ENCODE results near the gene COX8A.
A peak's percentile ranks its signal among the peaks of the same experiment; 100 is the strongest.
"Not testable (repeated sequence)": the region's sequence is repeated elsewhere in the genome, so short reads cannot be mapped to it uniquely, and the experiment has no call there.

COX8A gene

DNA sequence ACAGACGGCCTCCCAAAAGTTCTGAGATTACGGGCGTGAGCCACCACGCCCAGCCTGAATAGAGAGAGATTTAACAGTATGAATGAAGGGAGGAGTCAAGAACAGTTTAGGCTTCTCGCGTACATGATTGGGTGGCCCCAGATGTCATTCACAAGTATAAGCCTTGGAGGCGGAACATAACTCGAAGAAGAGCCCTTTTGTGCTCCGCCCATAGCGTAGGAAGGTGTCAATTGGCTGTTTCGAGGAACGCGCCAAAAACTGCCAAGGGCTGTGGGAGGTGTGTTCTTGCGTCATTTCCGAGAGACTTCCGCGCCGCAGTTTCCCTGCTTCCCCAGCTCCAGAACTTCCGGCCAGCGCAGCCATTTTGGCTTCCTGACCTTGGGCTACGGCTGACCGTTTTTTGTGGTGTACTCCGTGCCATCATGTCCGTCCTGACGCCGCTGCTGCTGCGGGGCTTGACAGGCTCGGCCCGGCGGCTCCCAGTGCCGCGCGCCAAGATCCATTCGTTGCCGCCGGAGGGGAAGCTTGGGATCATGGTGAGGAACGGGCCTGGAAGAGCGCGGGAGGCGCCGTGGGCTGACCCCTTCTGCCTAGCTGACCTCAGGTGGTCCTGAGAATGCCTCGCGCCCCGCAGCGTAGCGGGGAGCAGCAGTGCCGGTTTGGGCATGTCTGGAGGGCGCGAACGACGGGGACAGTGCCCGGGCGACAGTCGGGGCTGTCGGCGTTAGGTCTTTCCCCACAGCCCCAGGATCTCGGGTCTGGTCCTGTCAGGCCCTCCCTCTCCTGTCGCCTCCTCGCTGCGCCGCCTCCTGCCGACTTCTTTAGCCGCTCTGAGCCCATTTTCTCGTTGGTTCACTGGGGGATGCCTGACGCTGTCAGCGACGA, at the start of gene COX8A:
Gene COX8A, plus strand, starts transcription at position 362 of the 885 bp plus-strand sequence. Its CDS starts 61 bp downstream, at position 423.
- peak; percentile 91 for DNase-seq (ENCODE audit: low spot score)

- DNase-seq (ENCODE audit: low spot score): no peak
Measured at GRCh38 chr11:63929616-63930015, 44.8 kb upstream of the COX8A start.

DNA sequence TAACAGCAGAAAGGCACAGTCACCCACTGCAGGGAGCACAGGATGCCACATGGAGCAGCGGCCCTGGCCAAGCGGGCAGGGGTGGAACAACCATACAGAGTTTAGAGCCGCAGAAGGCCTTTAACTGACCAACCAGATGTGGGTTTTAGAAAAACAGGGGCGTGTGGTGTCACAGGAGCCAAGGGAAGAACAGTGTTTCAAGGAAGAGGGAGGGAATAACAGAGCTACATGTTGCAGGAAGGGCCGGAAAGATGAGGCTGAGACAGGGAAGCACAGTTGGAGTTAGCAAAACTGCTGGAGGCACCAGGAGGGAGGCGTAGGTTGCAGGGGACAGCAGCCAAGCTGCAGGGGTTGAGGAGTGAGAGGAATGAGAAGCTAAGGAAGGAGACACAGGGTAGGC, 43.4 kb upstream of the COX8A start:
- no peak for DNase-seq (ENCODE audit: low spot score)

GRCh38 chr11:63931876-63932275, 42.5 kb upstream of the COX8A start:
- no peak for DNase-seq (ENCODE audit: low spot score)

GRCh38 chr11:63933459-63933858, 41.0 kb upstream of the COX8A start:
- DNase-seq (ENCODE audit: low spot score): no peak

DNA sequence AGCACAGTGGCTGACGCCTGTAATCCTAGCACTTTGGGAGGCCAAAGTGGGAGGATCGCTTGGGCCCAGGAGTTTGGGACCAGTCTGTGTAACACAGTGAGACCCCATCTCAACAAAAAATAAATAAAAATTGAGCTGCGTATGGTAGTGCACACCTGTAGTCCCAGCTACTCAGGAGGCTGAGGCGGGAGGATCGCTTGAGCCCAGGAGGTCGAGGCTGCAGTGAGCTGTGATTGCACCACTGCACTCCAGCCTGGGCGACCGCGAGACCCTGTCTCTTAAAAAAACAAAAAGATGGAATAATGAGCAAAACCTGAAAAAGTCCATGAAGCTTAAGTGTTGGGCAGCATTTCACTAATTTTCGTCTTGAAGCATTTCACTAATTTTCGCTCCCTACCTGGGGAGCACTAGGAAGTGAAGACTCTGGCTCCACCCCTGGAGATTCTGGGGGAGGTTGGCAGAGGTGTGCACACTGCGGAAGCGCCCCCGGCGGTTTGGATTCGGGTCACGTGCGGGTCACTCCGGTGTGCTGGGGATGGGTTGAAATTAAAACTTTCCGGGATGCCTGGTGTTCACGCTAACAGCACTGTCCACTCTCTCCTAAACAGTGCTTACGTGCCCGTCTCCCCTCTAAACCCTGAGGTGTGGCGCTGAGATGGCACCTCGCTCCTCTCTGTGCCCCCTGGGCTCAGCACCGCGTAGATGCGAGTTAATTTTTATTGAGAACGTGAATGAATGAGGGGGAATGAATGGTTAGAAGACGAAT, 36.5 kb upstream of the COX8A start:
- DNase-seq (ENCODE audit: low spot score): peak; percentile 52

DNA sequence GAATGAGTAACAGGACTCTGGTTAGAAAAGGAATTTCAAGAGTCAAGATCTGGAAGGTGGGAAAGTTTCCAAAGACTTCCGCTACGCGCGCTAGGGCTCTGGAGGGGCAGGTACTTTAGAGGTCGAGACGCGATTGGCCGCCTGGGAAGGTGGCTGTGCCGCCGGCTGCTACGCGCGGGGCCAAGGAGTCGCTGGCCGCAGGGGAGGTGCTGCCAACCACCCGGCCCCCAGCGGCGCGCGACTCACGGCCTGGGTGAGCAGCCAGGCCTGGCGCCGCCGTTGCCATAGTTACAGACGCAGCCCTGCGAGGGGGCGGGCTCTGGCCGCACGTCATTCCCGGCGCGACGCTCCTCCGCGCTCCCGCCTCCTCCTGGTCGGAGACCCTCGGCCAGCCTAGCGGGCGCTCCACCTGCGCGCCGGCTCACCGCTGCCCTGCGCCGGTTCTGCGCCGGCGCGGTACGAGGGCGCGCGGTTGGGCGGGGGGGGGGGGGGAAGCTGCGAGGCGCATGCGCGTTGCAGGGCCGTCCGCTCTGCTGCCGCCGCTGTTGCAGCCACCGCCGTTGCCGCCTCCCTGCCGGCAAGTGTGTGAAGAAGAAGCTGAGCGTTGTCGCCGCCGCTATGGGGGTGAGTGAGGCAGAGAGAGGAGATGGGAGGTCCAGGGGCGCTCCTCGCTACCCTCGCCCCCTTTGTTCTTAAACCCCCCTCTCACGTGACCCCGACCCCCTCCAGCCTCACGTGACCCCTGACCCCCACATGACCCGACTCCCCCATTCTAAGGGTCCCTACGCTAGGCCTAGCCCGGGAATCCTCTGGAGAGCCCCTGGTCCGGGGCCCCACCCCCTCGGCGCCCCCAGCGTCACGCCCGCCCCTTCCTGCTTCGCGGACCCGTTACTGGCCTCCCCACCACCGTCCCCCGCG, 35.7 kb upstream of the COX8A start, which contains the start of gene NAA40:
Gene NAA40, plus strand, starts transcription at position 524 of the 918 bp plus-strand sequence. Its CDS starts 95 bp downstream, at position 619.
- peak; percentile 92 for DNase-seq (ENCODE audit: low spot score)

- peak; percentile 37 for DNase-seq (ENCODE audit: low spot score)
Measured at GRCh38 chr11:63939397-63939891, 35.0 kb upstream of the COX8A start.

DNA sequence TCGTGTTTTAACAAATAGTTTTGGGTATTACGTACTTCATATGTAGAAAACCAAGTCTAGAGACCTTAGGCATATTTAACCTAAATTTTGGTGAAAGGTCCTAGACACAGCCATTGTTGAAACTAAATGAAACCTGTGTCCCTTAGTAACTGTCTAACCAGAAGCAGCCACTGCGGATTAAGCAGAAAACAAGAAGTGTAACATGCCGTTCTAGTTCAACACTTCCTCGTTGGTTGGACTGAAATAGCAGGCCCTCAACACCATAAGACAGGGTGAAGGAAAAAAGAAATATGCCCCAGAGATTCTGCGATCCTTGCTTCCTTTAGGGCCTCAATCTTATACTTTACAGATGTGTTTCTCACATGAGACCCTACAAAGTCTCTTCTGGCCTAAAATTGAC, 33.6 kb upstream of the COX8A start:
- no peak for DNase-seq (ENCODE audit: low spot score)

DNA sequence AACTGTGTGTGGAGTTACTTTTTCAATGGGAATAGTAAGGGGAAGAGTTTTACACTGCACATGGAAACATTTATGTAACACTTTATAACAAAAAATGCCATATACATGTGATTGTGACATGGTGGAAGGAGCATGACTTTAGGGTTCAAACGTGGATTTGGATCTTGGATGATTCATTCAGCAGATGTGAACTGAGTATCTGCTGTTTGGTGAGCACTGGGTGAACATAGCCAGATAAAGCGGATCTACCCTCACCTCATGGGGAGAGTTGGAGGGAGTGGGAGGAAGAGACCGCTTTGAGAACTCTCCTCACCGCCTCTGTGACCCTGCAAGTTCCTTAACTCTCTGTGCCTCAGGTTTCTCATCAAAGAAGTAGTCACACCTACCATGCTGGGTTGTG, 32.5 kb upstream of the COX8A start:
- no peak for DNase-seq (ENCODE audit: low spot score)

GRCh38 chr11:63942803-63943202, 31.6 kb upstream of the COX8A start:
- DNase-seq (ENCODE audit: low spot score): no peak

- peak; percentile 55 for DNase-seq (ENCODE audit: low spot score)
Measured at GRCh38 chr11:63944987-63945386, 29.4 kb upstream of the COX8A start.

DNA sequence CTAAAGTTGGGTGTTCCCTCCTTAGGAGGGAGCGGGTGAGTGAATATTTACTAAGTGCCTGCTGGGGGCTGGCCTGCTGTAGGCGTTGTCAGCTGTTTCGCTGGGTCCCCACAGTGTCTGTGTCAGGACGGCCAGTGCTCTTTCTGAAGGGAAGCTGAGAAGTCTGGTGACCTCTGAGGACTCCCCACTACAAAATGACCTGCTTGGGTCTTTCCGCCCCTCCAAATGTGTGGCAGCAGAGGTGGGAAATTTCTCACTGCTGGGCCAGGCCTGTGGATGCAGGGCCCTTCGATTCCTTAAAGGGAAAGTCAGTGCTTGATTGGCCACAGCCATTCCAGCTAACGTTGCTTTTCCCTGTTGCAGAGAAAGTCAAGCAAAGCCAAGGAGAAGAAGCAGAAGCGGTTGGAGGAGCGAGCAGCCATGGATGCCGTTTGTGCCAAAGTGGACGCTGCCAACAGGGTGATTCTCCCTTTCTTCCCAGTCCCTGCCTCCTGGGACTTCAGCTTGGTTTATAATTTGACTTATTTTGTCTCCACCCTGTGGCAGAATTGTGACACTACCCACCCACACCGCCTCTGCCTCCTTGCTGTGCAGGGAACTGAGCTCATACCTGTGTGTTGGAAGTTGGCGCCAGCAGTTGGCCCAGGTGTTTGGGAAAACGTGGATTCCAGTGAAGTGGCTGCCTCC, 28.8 kb upstream of the COX8A start:
- peak; percentile 78 for DNase-seq (ENCODE audit: low spot score)

- no peak for DNase-seq (ENCODE audit: low spot score)
Measured at GRCh38 chr11:63951779-63952536, 22.5 kb upstream of the COX8A start.

DNA sequence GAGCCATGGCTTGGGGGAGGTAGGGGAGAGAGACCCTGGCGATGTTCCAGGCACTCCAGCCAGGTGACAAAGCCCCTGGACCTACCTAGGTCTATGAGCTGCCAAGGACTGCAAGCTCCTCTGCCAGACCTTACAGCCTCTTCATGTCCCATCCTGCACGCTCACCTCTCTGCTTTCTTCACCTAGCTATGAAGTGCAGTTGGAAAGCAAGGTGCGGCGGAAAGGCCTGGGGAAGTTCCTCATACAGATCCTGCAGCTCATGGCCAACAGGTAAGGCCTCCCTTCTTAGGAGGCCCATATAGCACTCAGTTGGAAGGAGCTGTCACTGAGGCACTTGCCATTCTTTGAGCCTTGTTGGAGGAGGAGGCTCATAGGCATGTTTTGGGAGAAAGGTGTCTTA, 21.9 kb upstream of the COX8A start:
- no peak for DNase-seq (ENCODE audit: low spot score)

DNA sequence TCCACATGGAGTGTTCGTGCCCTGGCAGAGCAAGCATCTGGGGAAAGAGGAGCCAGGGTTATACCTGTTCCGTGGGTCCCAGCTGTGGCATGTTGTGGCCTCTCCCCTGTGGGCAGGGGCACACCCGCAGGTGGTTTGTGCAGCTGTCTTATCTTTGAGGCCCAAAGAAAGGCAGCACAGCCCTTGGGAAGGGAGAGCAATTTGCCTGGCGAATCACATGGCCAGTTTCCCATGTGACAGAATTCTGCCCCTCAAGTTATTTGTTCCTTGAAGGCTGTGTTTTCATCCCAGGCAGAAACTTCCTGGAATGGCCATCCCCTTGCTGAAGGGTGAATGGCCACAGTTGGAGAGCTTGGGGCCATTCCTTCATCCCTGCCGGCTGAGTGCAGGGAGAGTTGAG, 16.4 kb upstream of the COX8A start:
- DNase-seq (ENCODE audit: low spot score): no peak

DNA sequence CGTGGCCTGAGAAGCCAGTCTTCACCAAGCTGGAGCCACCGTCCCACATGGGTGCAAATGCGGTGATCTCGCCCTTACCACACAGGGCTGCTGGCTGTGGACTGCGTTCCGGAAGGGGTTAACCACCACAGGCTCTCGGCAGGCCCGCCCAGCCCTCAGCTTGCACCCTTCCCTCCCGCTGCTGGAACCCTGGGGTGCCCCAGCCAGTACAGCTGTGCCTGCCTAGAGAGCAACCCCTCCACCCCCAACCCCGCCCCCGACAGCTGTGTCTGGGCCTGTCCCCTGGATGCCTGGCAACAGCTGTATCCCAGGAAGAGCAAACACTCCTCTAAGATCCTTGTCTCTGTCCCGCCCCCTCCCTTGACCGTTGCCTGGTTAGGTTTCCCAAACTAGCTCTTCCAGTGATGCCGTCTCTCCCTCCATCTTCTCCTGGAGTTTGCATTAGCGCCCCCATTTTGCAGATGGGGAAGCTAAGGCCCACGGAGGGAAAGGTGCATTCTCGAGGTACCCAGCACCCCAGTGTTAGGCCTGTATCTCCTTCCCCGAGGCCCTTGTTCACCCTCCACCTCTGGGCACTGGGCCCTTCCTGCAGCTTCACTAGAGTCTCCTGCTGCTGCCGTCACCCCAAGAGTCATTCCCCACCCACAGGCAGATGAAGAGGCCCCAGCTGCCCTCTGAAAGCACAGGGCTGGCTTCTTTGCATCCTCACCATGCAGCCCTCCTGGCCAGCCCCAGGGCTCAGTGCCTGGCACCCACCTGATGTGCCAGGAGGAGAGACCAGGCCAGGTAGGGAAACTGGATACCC, 12.6 kb upstream of the COX8A start:
- DNase-seq (ENCODE audit: low spot score): peak; percentile 36

- not testable (repeated sequence) for DNase-seq (ENCODE audit: low spot score)
Measured at GRCh38 chr11:63963895-63964294, 10.5 kb upstream of the COX8A start.

DNA sequence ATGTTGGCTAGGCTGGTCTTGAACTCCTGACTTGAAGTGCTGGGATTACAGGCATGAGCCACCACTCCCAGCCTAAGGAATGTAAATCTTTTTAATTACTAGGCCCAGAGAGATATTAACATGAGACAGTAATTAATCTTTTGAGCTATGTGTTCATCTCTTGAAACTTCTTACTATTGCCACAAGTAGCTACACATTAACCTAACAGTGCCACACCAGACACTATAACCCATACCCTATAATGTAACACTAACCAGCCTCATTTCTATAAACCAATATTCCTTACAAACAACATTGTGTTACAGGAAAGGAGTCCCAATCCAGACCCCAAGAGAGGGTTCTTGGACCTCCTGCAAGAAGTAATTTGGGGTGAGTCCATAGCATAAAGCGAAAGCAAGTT, 8.0 kb upstream of the COX8A start:
- no peak for DNase-seq (ENCODE audit: low spot score)

DNA sequence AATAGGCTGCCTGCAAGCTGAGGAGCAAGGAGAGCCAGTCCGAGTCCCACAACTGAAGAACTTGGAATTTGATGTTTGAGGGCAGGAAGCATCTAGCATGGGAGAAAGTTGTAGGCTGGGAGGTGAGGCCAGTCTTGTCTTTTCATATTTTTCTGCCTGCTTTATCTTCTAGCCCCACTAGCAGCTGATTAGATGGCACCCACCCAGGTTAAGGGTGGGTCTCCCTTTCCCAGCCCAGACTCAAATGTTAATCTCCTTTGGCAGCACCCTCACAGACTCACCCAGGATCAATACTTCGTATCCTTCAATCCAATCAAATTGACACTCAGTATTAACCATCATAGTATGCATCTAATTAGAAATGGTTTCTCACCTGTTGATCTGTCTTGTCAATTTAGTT, 5.0 kb upstream of the COX8A start:
- DNase-seq (ENCODE audit: low spot score): no peak
